DND-41 (cell line): ENCODE data around the gene ABCB8.

ENCODE experiments used
- ATAC-seq: fragments of 200-7000 bp; cut with Tn5 transposase; 3 replicates; pipeline ENCODE4 v1.9.1; 2021; ENCODE audit warnings: low read depth; ENCODE audit not compliant: insufficient read depth
- DNase-seq: peaks from one replicate; pipeline ENCODE4 v3.0.0-alpha.2; 2020
- H2AFZ ChIP-seq: 2 replicates; pipeline ENCODE4 v1.6.0; 2012; ENCODE audit warnings: low read depth, low read length
- H3K27ac ChIP-seq: 2 replicates; pipeline ENCODE4 v1.5.1; 2012; ENCODE audit warnings: low read length, inconsistent platforms
- H3K27me3 ChIP-seq: fragments of 200-600 bp; sonication (generic); 2 replicates; pipeline ENCODE4 v1.6.0; 2012; ENCODE audit warnings: low read length, mild to moderate bottlenecking, inconsistent platforms; ENCODE audit not compliant: insufficient read depth, poor library complexity
- H3K36me3 ChIP-seq: 2 replicates; pipeline ENCODE4 v1.5.1; 2012; ENCODE audit warnings: low read length, inconsistent platforms; ENCODE audit not compliant: insufficient read depth
- H3K4me1 ChIP-seq: 2 replicates; pipeline ENCODE4 v1.5.1; 2012; ENCODE audit warnings: mild to moderate bottlenecking, low read length; ENCODE audit not compliant: insufficient read depth
- H3K4me2 ChIP-seq: 2 replicates; pipeline ENCODE4 v1.6.0; 2012; ENCODE audit warnings: mild to moderate bottlenecking, moderate library complexity, low read length, inconsistent platforms; ENCODE audit not compliant: insufficient read depth
- H3K4me3 ChIP-seq, 2 experiments: fragments of 200-600 bp in 1 of 2; shearing (Covaris generic) in 1 of 2; 2 replicates each; pipeline ENCODE4 v1.5.1; 2012 to 2016; ENCODE audit warnings: inconsistent platforms in 2 of 2, low read length in 2 of 2, mild to moderate bottlenecking in 2 of 2, low read depth in 1 of 2, moderate library complexity in 1 of 2
- H3K79me2 ChIP-seq: 2 replicates; pipeline ENCODE4 v1.6.0; 2012; ENCODE audit warnings: low read length, inconsistent platforms; ENCODE audit not compliant: insufficient read depth
- H3K9ac ChIP-seq: 2 replicates; pipeline ENCODE4 v1.6.0; 2012; ENCODE audit warnings: low read depth, mild to moderate bottlenecking, inconsistent platforms, low read length, moderate library complexity
- H3K9me3 ChIP-seq: 2 replicates; pipeline ENCODE4 v1.5.1; 2012; ENCODE audit warnings: low read length, moderate library complexity, mild to moderate bottlenecking, inconsistent platforms; ENCODE audit not compliant: insufficient read depth, severe bottlenecking
- H4K20me1 ChIP-seq: 2 replicates; pipeline ENCODE4 v1.6.0; 2012; ENCODE audit warnings: low read length; ENCODE audit not compliant: insufficient read depth
- EZH2 ChIP-seq: IDR thresholded peaks from 3 replicates; pipeline ENCODE4 v1.6.1; 2012; ENCODE audit warnings: borderline replicate concordance, low read depth, mild to moderate bottlenecking, moderate library complexity, low read length, inconsistent platforms; ENCODE audit not compliant: severe bottlenecking
- TF ChIP-seq, protein P1 (sequence below): IDR thresholded peaks from 2 replicates; pipeline ENCODE4 v1.5.1; 2012; ENCODE audit warnings: borderline replicate concordance, low read length, moderate library complexity, mild to moderate bottlenecking; ENCODE audit not compliant: poor library complexity, severe bottlenecking; ENCODE audit errors: extremely low read depth

ABCB8 gene

DNA sequence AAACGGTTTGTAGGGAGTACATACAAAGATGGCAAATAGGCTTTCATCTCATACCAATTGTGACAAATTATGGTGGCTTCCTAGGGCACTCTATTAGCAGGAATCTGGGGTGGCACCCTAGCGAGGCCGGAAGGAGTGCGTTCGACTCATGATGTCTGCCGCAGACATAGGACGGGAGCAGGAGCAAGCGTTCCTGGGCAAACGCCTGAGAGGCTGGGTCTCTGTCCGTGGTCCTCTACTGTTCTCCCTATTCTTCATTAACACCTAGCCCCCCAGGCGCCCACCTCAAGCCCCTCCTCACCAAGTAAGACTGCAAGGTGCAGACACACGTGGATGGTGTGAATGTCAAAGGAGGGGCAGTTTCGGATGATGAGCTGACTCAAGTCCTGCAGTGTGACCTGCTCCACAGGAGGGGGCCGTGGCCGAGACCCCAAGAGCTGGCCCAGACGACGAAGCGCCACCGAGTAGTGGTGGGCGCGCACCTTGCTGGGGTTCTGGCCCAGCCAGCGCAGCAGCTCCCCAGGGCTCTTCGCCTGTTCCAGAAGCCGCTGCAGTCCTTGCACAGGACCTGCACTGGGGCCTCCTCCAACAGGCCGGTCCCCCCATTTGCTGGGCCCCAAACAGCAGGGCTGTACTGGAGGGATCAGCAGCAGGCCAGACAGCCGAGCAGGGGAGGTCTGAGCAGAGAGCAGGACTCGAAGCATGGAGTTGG is 51.1 kb downstream of the ABCB8 start:
- Histone ChIP-seq H3K27me3 (no peaks in the 10 kb centered on the region), H3K9ac (peak overlapping the region; percentile 99), H3K9me3 (no peaks in the 10 kb centered on the region), H3K79me2 (peaks cover 49% of the 10 kb centered on the region), H2AFZ (no peak overlapping the region), H3K27ac (peak overlapping the region; percentile 92), H3K36me3 (peaks cover 67% of the 10 kb centered on the region), H4K20me1 (peaks cover 39% of the 10 kb centered on the region), H3K4me2 (peak overlapping the region; percentile 97), H3K4me1 (peaks cover 55% of the 10 kb centered on the region), H3K4me3 (peak overlapping the region; percentile 91 to 93; a peak in 3 of 4 replicates)
- ATAC-seq: no peak
- DNase-seq: no peak
- TF ChIP-seq, protein P1, sequence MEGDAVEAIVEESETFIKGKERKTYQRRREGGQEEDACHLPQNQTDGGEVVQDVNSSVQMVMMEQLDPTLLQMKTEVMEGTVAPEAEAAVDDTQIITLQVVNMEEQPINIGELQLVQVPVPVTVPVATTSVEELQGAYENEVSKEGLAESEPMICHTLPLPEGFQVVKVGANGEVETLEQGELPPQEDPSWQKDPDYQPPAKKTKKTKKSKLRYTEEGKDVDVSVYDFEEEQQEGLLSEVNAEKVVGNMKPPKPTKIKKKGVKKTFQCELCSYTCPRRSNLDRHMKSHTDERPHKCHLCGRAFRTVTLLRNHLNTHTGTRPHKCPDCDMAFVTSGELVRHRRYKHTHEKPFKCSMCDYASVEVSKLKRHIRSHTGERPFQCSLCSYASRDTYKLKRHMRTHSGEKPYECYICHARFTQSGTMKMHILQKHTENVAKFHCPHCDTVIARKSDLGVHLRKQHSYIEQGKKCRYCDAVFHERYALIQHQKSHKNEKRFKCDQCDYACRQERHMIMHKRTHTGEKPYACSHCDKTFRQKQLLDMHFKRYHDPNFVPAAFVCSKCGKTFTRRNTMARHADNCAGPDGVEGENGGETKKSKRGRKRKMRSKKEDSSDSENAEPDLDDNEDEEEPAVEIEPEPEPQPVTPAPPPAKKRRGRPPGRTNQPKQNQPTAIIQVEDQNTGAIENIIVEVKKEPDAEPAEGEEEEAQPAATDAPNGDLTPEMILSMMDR: no peak
- no peak for TF ChIP-seq EZH2

DNA sequence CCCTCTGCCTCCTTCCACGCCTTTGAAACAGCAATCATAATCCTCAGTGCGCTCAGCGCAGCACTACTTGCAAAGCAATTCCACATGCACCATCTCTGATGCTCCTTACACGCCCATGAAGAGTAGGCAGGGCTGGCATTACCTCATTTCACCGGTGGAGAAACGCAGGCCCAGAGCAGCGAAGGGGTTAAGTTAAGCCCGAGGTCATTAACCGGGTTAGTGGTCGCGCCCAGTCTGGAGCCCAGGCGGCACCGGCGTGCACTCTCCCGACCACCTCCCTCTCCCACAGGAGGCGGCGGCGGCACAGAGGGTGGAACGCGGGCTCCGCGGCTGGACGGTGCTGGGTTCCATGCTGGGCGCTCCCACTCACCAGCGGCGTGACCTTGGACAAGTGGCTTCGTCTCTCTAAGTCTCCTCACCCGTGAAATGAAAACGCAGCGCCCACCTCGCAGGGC is 51.8 kb downstream of the ABCB8 start:
- TF ChIP-seq, protein P1: no peak
- TF ChIP-seq EZH2: no peak
- Histone ChIP-seq H3K27me3 (peaks cover 4% of the 10 kb centered on the region), H3K79me2 (peaks cover 49% of the 10 kb centered on the region), H3K9ac (peak overlapping the region; percentile 99), H3K4me1 (peaks cover 55% of the 10 kb centered on the region), H2AFZ (peak overlapping the region; percentile 94), H3K27ac (peak overlapping the region; percentile 92), H3K4me3 (peak overlapping the region; percentile 91 to 93), H3K36me3 (peaks cover 60% of the 10 kb centered on the region), H3K4me2 (peak overlapping the region; percentile 97), H3K9me3 (no peaks in the 10 kb centered on the region), H4K20me1 (peaks cover 39% of the 10 kb centered on the region)
- ATAC-seq (peak; percentile 4), DNase-seq (peak; percentile 39)

DNA sequence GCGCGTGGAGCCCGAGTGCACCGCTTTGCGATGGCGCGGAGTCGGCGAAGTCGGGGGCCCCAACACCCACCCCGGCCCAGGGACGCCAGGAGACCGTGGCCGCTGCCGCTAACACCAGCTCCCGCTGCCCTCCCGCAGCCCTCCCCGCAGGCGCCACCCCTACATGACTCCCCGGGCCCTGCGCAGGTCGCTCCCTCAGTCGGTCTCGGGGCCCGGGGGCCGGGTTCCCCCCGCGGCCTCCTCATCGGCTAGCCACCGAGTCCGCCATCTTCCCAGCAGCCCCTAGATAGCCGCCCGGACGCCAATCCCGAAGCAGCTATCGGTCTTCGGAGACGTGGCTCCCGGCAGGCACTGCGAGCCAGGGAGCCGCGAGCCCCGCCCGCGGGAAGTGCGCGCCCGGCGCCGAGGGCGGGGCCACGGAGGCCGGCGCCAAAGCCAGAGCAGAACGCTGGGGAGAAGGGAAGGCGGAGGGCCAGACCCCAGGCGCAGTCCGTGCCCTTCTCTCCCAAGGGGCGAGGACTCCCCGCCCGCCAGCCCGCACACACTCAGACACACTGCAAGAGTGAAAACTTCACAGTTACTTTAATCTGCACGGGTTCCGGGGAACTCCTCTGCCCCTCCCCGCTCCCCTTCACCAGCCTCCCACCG is 52.4 kb downstream of the ABCB8 start, which contains the start of gene FASTK:
Gene FASTK (minus strand): TSS at position 288 of the 648 bp plus-strand sequence. CDS start 43 bp downstream, at position 245.
- Histone ChIP-seq H3K4me3 (peak within 1 kb of the TSS; percentile 91 to 93), H3K36me3 (peaks cover 54% of the 10 kb centered on the region), H3K4me2 (peak within 1 kb of the TSS; percentile 97), H3K4me1 (peaks cover 60% of the 10 kb centered on the region), H3K27ac (peak within 1 kb of the TSS; percentile 92), H4K20me1 (peaks cover 39% of the 10 kb centered on the region), H3K27me3 (peaks cover 10% of the 10 kb centered on the region), H2AFZ (peak within 1 kb of the TSS; percentile 94), H3K79me2 (peaks cover 49% of the 10 kb centered on the region), H3K9ac (peak within 1 kb of the TSS; percentile 99), H3K9me3 (no peaks in the 10 kb centered on the region)
- peak; percentile 91 for DNase-seq
- ATAC-seq: peak; percentile 83
- TF ChIP-seq, protein P1: no peak
- TF ChIP-seq EZH2: no peak
